GM10847 (cell line): ENCODE measurements around the gene NR3C2.

Experiments used
- POLR2A ChIP-seq: IDR thresholded peaks from 2 replicates; pipeline ENCODE4 v1.6.1; 2011; ENCODE audit not compliant: insufficient read length; ENCODE audit errors: extremely low read depth

Gene NR3C2

GRCh38 chr4:148090029-148090428, 352.2 kb downstream of the NR3C2 start:
- no peak for TF ChIP-seq POLR2A

- TF ChIP-seq POLR2A: no peak
These were observed 352.6 kb downstream of the NR3C2 start for GRCh38 chr4:148089624-148090023.

- TF ChIP-seq POLR2A: no peak
These were observed 360.5 kb downstream of the NR3C2 start for GRCh38 chr4:148081745-148082144.

GRCh38 chr4:148081267-148081666, 360.9 kb downstream of the NR3C2 start:
- no peak for TF ChIP-seq POLR2A

GRCh38 chr4:148079961-148080360, 362.3 kb downstream of the NR3C2 start:
- no peak for TF ChIP-seq POLR2A

GRCh38 chr4:148078061-148078460, 364.2 kb downstream of the NR3C2 start:
- no peak for TF ChIP-seq POLR2A

GRCh38 chr4:148077581-148077980, 364.6 kb downstream of the NR3C2 start:
- no peak for TF ChIP-seq POLR2A

GRCh38 chr4:148076964-148077363, 365.2 kb downstream of the NR3C2 start:
- no peak for TF ChIP-seq POLR2A

- no peak for TF ChIP-seq POLR2A
These were observed 366.8 kb downstream of the NR3C2 start for GRCh38 chr4:148075438-148075837.

- no peak for TF ChIP-seq POLR2A
These were observed 367.8 kb downstream of the NR3C2 start for GRCh38 chr4:148074462-148074861.

GRCh38 chr4:148073349-148073748, 368.9 kb downstream of the NR3C2 start:
- TF ChIP-seq POLR2A: no peak

GRCh38 chr4:148072789-148073188, 369.4 kb downstream of the NR3C2 start:
- no peak for TF ChIP-seq POLR2A

- no peak for TF ChIP-seq POLR2A
These were observed 371.2 kb downstream of the NR3C2 start for GRCh38 chr4:148071009-148071408.

- no peak for TF ChIP-seq POLR2A
These were observed 372.4 kb downstream of the NR3C2 start for GRCh38 chr4:148069895-148070178.

GRCh38 chr4:148069086-148069894, 372.9 kb downstream of the NR3C2 start:
- TF ChIP-seq POLR2A: no peak

- no peak for TF ChIP-seq POLR2A
These were observed 373.9 kb downstream of the NR3C2 start for GRCh38 chr4:148068065-148068911.
